ENCODE results near the gene TRIM77. TPM values are rescaled to one million over a fixed set of nuclear protein-coding genes. Genes with fewer than 3 reads are reported as not detected.
"Not testable (repeated sequence)": the region's sequence is repeated elsewhere in the genome, so short reads cannot be mapped to it uniquely, and the experiment has no call there.

Gene TRIM77, protein sequence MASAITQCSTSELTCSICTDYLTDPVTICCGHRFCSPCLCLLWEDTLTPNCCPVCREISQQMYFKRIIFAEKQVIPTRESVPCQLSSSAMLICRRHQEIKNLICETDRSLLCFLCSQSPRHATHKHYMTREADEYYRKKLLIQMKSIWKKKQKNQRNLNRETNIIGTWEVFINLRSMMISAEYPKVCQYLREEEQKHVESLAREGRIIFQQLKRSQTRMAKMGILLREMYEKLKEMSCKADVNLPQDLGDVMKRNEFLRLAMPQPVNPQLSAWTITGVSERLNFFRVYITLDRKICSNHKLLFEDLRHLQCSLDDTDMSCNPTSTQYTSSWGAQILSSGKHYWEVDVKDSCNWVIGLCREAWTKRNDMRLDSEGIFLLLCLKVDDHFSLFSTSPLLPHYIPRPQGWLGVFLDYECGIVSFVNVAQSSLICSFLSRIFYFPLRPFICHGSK
- not detected for polyA plus RNA-seq (2012; ENCODE audit: low read depth, missing spikeins)

GRCh38 chr11:89709999-89710398 is at the start of gene TRIM77:
TSS of gene TRIM77 (plus strand) at chr11:89710299. CDS start at chr11:89710299, 0 bp downstream.
- FAIRE-seq = not testable (repeated sequence)

GRCh38 chr11:89667001-89667400 is 43.1 kb upstream of the TRIM77 start:
- no peak for FAIRE-seq
- no peak for DNase-seq (ENCODE audit: insufficient read length, low spot score)
- TF ChIP-seq POLR2A (IDR thresholded peaks at IDR 0.05; ENCODE audit: low read depth, low read length) = no peak
- no peak for TF ChIP-seq POLR2AphosphoS5 (IDR thresholded peaks at IDR 0.05; ENCODE audit: low read depth, low read length)
- no peak for TF ChIP-seq SPI1 (IDR thresholded peaks at IDR 0.05; ENCODE audit: low read depth, low read length)
- TF ChIP-seq PAX5 (IDR thresholded peaks at IDR 0.05; ENCODE audit: insufficient read depth, low read length, severe bottlenecking) = no peak
- TF ChIP-seq POU2F2 (IDR thresholded peaks at IDR 0.05; ENCODE audit: low read depth, low read length) = no peak

More at GRCh38 chr11:89709999-89710398, at the start of gene TRIM77:
- DNase-seq (ENCODE audit: insufficient read length, low spot score) = not testable (repeated sequence)

GRCh38 chr11:89668158-89668557 is 41.9 kb upstream of the TRIM77 start:
- FAIRE-seq; DNase-seq (ENCODE audit: insufficient read length, low spot score): not testable (repeated sequence)

DNA sequence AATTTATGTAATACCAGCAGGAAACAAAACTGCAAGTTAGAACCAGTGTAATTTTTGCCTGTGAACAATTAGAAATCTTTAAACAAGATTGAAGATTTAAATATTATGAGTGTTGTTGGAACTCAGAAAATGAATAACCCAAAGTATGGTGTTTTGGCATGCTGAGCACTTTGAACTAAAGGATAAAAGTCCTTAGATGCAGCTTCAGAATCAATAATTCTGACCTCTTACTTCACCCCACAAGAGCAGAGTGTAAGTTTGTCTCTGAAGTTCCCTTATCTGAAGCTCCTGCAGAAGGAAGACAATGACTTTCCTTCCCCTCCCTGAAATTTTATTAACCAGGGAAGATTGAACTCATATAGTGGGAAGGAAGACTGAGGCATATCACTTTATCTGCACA is 40.5 kb upstream of the TRIM77 start:
- DNase-seq (ENCODE audit: insufficient read length, low spot score); FAIRE-seq: not testable (repeated sequence)

- not testable (repeated sequence) for DNase-seq (ENCODE audit: insufficient read length, low spot score); FAIRE-seq
Measured at GRCh38 chr11:89669993-89670669, 40.0 kb upstream of the TRIM77 start.

- FAIRE-seq; DNase-seq (ENCODE audit: insufficient read length, low spot score): not testable (repeated sequence)
Measured at GRCh38 chr11:89672547-89672946, 37.6 kb upstream of the TRIM77 start.

DNA sequence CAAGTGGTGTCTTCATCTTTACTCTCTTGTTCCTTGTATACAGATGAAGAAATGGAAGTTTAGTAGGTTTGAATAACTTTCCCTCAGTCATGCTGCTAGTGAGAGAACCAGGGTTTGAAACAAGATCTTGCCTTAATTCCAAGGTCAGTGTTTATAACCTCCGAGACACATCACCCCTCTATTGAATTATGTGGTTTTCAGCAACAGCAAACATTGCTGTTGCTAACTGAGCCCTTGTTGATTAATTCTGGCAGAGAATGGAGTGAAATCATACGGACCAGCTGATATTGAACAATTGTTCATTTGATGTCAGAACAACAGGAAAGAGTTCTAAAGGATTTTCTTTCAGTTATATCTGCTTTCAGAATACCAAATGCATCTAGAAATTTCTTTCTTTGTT is 36.7 kb upstream of the TRIM77 start:
- FAIRE-seq; DNase-seq (ENCODE audit: insufficient read length, low spot score): not testable (repeated sequence)

DNA sequence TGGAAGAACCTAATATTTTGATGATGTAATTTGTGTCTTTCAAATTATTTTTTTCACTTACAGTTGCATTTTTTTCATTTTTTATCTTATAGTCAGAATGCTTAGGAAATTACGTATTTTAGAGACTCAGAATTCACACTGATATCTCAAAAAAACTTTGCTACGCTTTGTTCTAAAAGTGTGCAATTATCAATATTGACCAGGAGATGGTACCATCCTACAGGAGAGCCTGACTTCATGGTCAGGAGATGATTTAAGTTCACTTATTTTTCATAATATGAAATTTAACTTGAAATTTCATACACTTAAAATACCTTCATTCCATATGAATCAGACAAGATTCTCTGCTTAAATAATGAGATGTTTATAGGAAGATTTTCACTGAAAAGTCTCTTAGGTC is 34.7 kb upstream of the TRIM77 start:
- DNase-seq (ENCODE audit: insufficient read length, low spot score); FAIRE-seq: not testable (repeated sequence)

GRCh38 chr11:89675948-89676347 is 34.2 kb upstream of the TRIM77 start:
- not testable (repeated sequence) for FAIRE-seq; DNase-seq (ENCODE audit: insufficient read length, low spot score)

DNA sequence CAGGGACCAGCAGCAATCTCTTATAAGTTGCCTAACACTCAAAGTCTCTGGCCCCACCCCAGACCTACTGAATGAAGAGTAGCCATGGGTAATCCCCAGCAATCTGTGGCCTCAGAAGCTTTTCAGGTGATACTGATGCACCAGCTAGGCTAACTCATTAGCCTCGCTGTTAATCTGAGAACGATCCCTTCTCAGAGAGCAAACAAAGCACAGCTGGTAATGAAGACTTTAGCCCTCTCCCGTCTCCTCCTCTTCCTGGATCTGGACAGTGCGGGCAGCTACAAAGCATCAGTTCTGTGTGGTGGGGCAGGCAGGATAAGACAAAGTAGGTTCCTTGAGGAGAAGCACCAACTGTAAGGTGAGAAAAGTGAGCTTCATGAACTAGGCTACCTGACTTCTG is 3.0 kb upstream of the TRIM77 start:
- DNase-seq (ENCODE audit: insufficient read length, low spot score); FAIRE-seq: not testable (repeated sequence)

DNA sequence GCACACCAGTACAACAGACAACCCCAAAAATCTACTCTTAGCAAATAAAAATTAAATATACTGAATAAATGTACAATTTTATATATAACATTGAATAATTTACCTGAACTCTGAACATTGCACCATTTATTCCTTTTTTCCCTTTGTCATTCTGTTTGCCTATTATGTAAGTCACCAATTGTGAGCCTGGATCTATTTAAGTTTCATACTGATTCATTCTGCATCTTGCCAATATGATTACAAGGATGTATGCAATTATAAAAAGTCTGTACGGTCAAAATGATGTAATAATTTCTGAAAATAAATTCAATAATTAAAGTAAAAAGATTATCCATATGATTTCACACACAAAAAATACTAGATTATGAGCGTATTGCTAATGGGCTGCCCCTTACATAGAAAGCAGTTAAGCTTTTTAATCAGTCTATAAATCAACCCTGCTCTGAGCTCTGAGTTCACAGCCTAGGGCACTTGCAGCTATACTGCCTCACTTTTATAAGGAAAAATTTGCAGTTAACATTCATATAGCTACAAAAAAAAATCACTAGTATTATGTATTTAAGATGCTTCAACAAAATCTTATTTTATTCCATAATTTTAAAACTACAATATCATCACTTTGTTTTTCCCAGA is 14.9 kb downstream of the TRIM77 start:
- DNase-seq (ENCODE audit: insufficient read length, low spot score); FAIRE-seq: not testable (repeated sequence)

DNA sequence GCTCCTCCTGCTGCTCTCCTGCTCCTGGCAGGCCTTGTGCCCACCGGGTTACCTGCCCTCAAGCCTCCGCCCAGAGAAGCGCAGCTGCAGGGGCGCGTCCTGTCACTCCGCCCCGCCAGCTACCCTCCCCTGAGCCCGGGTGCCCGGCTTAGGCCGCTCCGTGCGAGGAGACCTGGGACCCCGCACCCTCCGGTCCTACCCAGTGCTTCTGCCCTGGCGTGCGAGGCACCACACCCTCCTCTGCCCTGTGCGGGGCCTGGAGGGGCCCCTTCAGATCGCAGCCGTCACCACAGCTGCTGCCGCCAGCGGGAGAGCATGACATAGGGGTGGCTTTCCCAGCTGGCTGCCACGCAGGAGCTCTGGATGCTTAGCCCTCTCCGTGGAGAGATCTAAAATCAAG is 20.1 kb downstream of the TRIM77 start:
- not testable (repeated sequence) for DNase-seq (ENCODE audit: insufficient read length, low spot score); FAIRE-seq

- DNase-seq (ENCODE audit: insufficient read length, low spot score) (no peak), FAIRE-seq (no peak)
- TF ChIP-seq POLR2A (IDR thresholded peaks at IDR 0.05; ENCODE audit: low read depth, low read length) (no peak), TAF1 (IDR thresholded peaks at IDR 0.05; ENCODE audit: low read depth, low read length) (no peak), SPI1 (IDR thresholded peaks at IDR 0.05; ENCODE audit: low read depth, low read length) (no peak), PAX5 (IDR thresholded peaks at IDR 0.05; ENCODE audit: insufficient read depth, low read length, severe bottlenecking) (no peak), POLR2AphosphoS5 (IDR thresholded peaks at IDR 0.05; ENCODE audit: low read depth, low read length) (no peak), POU2F2 (IDR thresholded peaks at IDR 0.05; ENCODE audit: low read depth, low read length) (no peak)
Measured at GRCh38 chr11:89736566-89736965, 26.5 kb downstream of the TRIM77 start.
